Gastrocnemius medialis (tissue), 4 donors: ENCODE results near the gene SPIB. TPM values are rescaled to one million over a fixed set of nuclear protein-coding genes. Genes with fewer than 3 reads are reported as not detected.

Experiments used
- ATAC-seq, 2 donors: fragments of 150-250 bp; one replicate each; pipeline ENCODE4 v1.9.1; 2016
- DNase-seq, 2 donors: peaks; one replicate each; pipeline ENCODE4 v3.0.0-alpha.2; 2019
- H3K27ac ChIP-seq, 4 donors: fragments of 200-600 bp; sonication (generic); 1 replicate in 1 of 4; 2 replicates in 3 of 4; pipeline ENCODE4 v1.5.1; 2016 to 2018; ENCODE audit warnings: mild to moderate bottlenecking in 2 of 4, moderate library complexity in 1 of 4
- H3K27me3 ChIP-seq, 3 donors: fragments of 200-600 bp; sonication (generic) in 2 of 3; 1 replicate in 1 of 3; 2 replicates in 2 of 3; pipeline versions ENCODE4 v1.5.1 to v1.6.0; 2016 to 2019; ENCODE audit warnings: mild to moderate bottlenecking in 1 of 3, moderate library complexity in 1 of 3
- H3K36me3 ChIP-seq, 2 donors: fragments of 200-600 bp; sonication (generic) in 1 of 2; one replicate each; pipeline ENCODE4 v1.5.1; 2017 to 2018
- H3K4me1 ChIP-seq, 2 donors: fragments of 200-600 bp; sonication (generic) in 1 of 2; one replicate each; pipeline ENCODE4 v1.5.1; 2016 to 2017; ENCODE audit warnings: mild to moderate bottlenecking in 2 of 2
- H3K4me3 ChIP-seq, 4 donors: fragments of 200-600 bp; sonication (generic) in 3 of 4; 1 replicate in 1 of 4; 2 replicates in 3 of 4; pipeline ENCODE4 v1.5.1; 2016 to 2019; ENCODE audit warnings: mild to moderate bottlenecking in 2 of 4
- H3K9me3 ChIP-seq, 3 donors: fragments of 200-600 bp; sonication (generic) in 2 of 3; 1 replicate in 1 of 3; 2 replicates in 2 of 3; pipeline ENCODE4 v1.5.1; 2016 to 2019
- CTCF ChIP-seq, 5 experiments: fragments of 450-650 bp in 3 of 5; fragments of 200-600 bp in 2 of 5; sonication (generic) in 2 of 5; IDR thresholded peaks in 4 of 5; conservative IDR thresholded peaks in 1 of 5; 1 replicate in 4 of 5; 2 replicates in 1 of 5; pipeline ENCODE4 v1.5.1; 2016 to 2019; ENCODE audit warnings: antibody characterized with exemption in 5 of 5, mild to moderate bottlenecking in 3 of 5, moderate library complexity in 3 of 5
- POLR2A ChIP-seq, 2 donors: fragments of 450-650 bp; IDR thresholded peaks; one replicate each; pipeline ENCODE4 v1.6.1; 2017; ENCODE audit warnings: antibody characterized with exemption in 2 of 2, mild to moderate bottlenecking in 2 of 2, moderate library complexity in 2 of 2
- in situ Hi-C, 4 donors: fragments of 200-750 bp; cut with MboI; loops; one replicate each; pipeline versions ENCODE4 v1.15.0 to v1.8.0; 2017; ENCODE audit warnings: low sequenced_read_pairs in 4 of 4
- intact Hi-C: fragments of 100-400 bp; cut with DNase I; formaldehyde crosslinking; loops from one replicate; pipeline ENCODE4 v1.15.1; 2023; ENCODE audit warnings: low total_unique reads
- total RNA-seq, 4 donors: library from RNA; depleted of rRNA; stranded (reverse); fragments of >200 nt; gene quantifications; one replicate each; pipeline versions ENCODE4 v1.1.0 to v1.2.3, GENCODE V29; 2016

SPIB gene
- total RNA-seq, 4 donors from 2014 or later: 0.15 TPM; not detected in 3

DNA sequence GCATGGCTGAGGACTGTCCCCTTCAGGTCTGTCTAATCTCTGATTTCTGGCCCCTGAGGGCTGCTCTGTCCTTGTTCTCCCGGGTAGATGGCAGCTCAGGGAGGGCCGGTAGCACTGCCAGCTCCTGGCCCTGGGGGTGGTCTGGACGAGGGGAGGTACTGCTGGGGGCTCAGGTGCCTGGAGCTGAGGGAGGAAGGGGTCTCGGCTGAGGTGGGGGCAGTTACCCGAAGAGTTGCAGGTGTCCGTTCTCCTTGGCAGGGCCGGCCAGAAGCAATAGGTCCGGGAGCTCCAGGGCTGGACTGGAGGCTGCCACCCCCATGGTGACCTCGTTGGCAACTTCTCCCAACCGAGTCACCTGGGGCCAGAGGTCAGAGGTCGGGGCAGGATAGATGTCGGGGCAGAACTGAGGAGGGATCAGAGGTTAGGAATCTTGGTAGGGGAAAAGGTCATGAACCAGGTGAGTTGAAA lies 56.4 kb downstream of the SPIB start:
- Histone ChIP-seq H3K36me3 (peaks cover 0 to 18% of the 10 kb centered on the region in 2 donors), H3K9me3 (no peaks in the 10 kb centered on the region), H3K27me3 (no peaks in the 10 kb centered on the region), H3K4me3 (no peak overlapping the region), H3K4me1 (peaks cover 13 to 18% of the 10 kb centered on the region in 2 donors), H3K27ac (no peak overlapping the region)
- ATAC-seq (no peak), DNase-seq (peak in 1 of 2 donors; percentile 12)
- intact Hi-C loops: no loop called here
- TF ChIP-seq POLR2A (IDR thresholded peaks at IDR 0.05) (no peak), CTCF (IDR thresholded peaks at IDR 0.05 in 4 of 5, conservative IDR thresholded peaks at IDR 0.05 in 1 of 5) (no peak)
- in situ Hi-C loops: no loop called here

DNA sequence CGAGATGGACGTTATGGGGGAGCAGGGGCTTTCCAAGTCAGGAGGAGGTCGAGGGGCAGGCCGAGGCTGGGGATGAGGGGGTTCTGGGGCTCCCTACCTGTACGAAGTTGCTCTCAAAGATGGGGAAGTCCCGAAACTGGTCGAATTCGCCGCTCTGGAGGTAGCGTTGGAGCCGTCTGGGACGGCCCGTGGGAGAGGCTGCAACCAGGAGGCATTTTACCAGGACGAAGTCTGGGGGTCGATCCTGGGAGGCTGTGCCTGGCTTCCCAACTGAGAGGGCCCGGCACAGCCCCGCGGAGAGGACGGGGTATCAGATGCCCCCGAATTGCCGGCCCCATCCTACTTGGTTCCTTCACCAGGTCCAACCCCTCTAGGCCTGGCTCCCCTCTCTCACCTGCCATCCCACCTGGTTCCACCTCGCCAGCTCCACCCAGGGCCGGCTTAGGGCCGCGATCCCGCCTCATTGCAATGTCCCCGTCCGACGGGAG lies 57.0 kb downstream of the SPIB start:
- H3K4me1 ChIP-seq: peaks cover 13 to 18% of the 10 kb centered on the region in 2 donors
- H3K27ac ChIP-seq: peak overlapping the region; percentile 67 to 88 (median 79)
- H3K36me3 ChIP-seq: peaks cover 0 to 25% of the 10 kb centered on the region in 2 donors
- no peak for TF ChIP-seq POLR2A (IDR thresholded peaks at IDR 0.05)
- TF ChIP-seq CTCF (IDR thresholded peaks at IDR 0.05 in 4 of 5, conservative IDR thresholded peaks at IDR 0.05 in 1 of 5): no peak
- in situ Hi-C loops (no loop called here), intact Hi-C loops (loop anchor here (1.0 kb wide), 1 partner anchor 36 kb away; the partner anchor contains the start of gene JOSD2)
- no peaks in the 10 kb centered on the region for H3K27me3 ChIP-seq
- ATAC-seq: peak in 1 of 2 donors; percentile 6
- peak overlapping the region; percentile 68 to 99 (median 82) for H3K4me3 ChIP-seq
- H3K9me3 ChIP-seq: no peaks in the 10 kb centered on the region
- peak in 1 of 2 donors; percentile 11 for DNase-seq

- Histone ChIP-seq H3K9me3 (no peaks in the 10 kb centered on the region), H3K27ac (peak within 1 kb of the TSS; percentile 67 to 88 (median 79)), H3K36me3 (peaks cover 0 to 30% of the 10 kb centered on the region in 2 donors), H3K27me3 (no peaks in the 10 kb centered on the region), H3K4me1 (peaks cover 13 to 18% of the 10 kb centered on the region in 2 donors), H3K4me3 (peak within 1 kb of the TSS; percentile 68 to 99 (median 82))
- ATAC-seq (peak; percentile 90 to 92), DNase-seq (peak; percentile 70 to 85)
- intact Hi-C loops (loop anchor here (1.0 kb wide), 1 partner anchor 35 kb away; the partner anchor contains the start of gene JOSD2), in situ Hi-C loops (no loop called here)
- TF ChIP-seq POLR2A (IDR thresholded peaks at IDR 0.05): peak in 1 of 2 donors; percentile 60
- TF ChIP-seq CTCF (IDR thresholded peaks at IDR 0.05 in 4 of 5, conservative IDR thresholded peaks at IDR 0.05 in 1 of 5): no peak
These were observed 57.6 kb downstream of the SPIB start, which contains the start of the genes EMC10 and GARIN5A for GRCh38 chr19:50476224-50476906. EMC10 (plus strand) TSS chr19:50476507; CDS start chr19:50476545, 38 bp downstream. GARIN5A (minus strand) TSS chr19:50476848; CDS start chr19:50476388, 460 bp downstream.

GRCh38 chr19:50476907-50477238 lies 58.1 kb downstream of the SPIB start:
- H3K27me3 ChIP-seq: no peaks in the 10 kb centered on the region
- peak overlapping the region; percentile 68 to 99 (median 82) for H3K4me3 ChIP-seq
- peaks cover 0 to 35% of the 10 kb centered on the region in 2 donors for H3K36me3 ChIP-seq
- H3K9me3 ChIP-seq: no peaks in the 10 kb centered on the region
- no peak for DNase-seq
- ATAC-seq: no peak
- in situ Hi-C loops (no loop called here), intact Hi-C loops (loop anchor here (1.0 kb wide), 1 partner anchor 34 kb away; the partner anchor contains the start of gene JOSD2)
- H3K4me1 ChIP-seq: peaks cover 13 to 18% of the 10 kb centered on the region in 2 donors
- TF ChIP-seq CTCF (IDR thresholded peaks at IDR 0.05 in 4 of 5, conservative IDR thresholded peaks at IDR 0.05 in 1 of 5) (no peak), POLR2A (IDR thresholded peaks at IDR 0.05) (no peak)
- peak overlapping the region; percentile 67 to 88 (median 79) for H3K27ac ChIP-seq
